Natural killer cell (primary cell): Measurements from ENCODE around the gene NFIC. TPM values are rescaled to one million over a fixed set of nuclear protein-coding genes. Genes with fewer than 3 reads are reported as not detected.

Experiments
- ATAC-seq, 3 donors: fragments of 150-1000 bp in 2 of 3; fragments of 200-7000 bp in 1 of 3; cut with Tn5 transposase; 1 replicate in 1 of 3; 2 replicates in 2 of 3; pipeline ENCODE4 v1.10.0; 2021; ENCODE audit warnings: mild to moderate bottlenecking in 2 of 3, moderate library complexity in 2 of 3
- DNase-seq, 2 donors: peaks; one replicate each; pipeline versions ENCODE4 v3.0.0 to v3.0.0-alpha.2; 2013 to 2021; ENCODE audit warnings: mixed read lengths in 1 of 2
- H3K27ac ChIP-seq: one replicate; pipeline ENCODE4 v1.5.1; 2013; ENCODE audit warnings: mild to moderate bottlenecking, low read length
- H3K27me3 ChIP-seq: one replicate; pipeline ENCODE4 v1.6.1; 2013; ENCODE audit warnings: low read length; ENCODE audit not compliant: control insufficient read depth, insufficient read depth
- H3K36me3 ChIP-seq: one replicate; pipeline ENCODE4 v1.6.1; 2013; ENCODE audit warnings: low read length; ENCODE audit not compliant: control insufficient read depth, insufficient read depth
- H3K4me1 ChIP-seq: one replicate; pipeline ENCODE4 v1.6.1; 2013; ENCODE audit warnings: low read length; ENCODE audit not compliant: control insufficient read depth, insufficient read depth
- H3K4me3 ChIP-seq: one replicate; pipeline ENCODE4 v1.5.1; 2013; ENCODE audit warnings: low read length
- H3K9me3 ChIP-seq: one replicate; pipeline ENCODE4 v1.6.1; 2013; ENCODE audit warnings: low read length; ENCODE audit not compliant: control insufficient read depth, insufficient read depth
- H3K27ac Mint-ChIP-seq, 2 donors: one replicate each; pipeline ENCODE4 v1.8.0; 2022; ENCODE audit warnings: mild to moderate bottlenecking in 2 of 2, mixed read lengths in 2 of 2, moderate library complexity in 1 of 2
- H3K27me3 Mint-ChIP-seq, 2 donors: one replicate each; pipeline ENCODE4 v1.8.0; 2022; ENCODE audit warnings: low read depth in 2 of 2, mixed read lengths in 2 of 2
- H3K36me3 Mint-ChIP-seq: one replicate; pipeline ENCODE4 v1.8.0; 2022; ENCODE audit warnings: mixed read lengths
- H3K4me1 Mint-ChIP-seq, 2 donors: one replicate each; pipeline ENCODE4 v1.8.0; 2022; ENCODE audit warnings: mixed read lengths in 2 of 2
- H3K4me3 Mint-ChIP-seq: one replicate; pipeline ENCODE4 v1.8.0; 2022; ENCODE audit warnings: mild to moderate bottlenecking, moderate library complexity, mixed read lengths
- H3K9me3 Mint-ChIP-seq, 2 donors: one replicate each; pipeline ENCODE4 v1.8.0; 2022; ENCODE audit warnings: mixed read lengths in 2 of 2
- WGBS: methylation state at CpG from one replicate; pipeline ENCODE4 v1.1.7; 2013; ENCODE audit warnings: missing lambda C conversion rate; ENCODE audit not compliant: insufficient coverage; 5-methylcytosine and 5-hydroxymethylcytosine counted together
- intact Hi-C: fragments of 100-400 bp; cut with micrococcal nuclease; formaldehyde crosslinking; loops from one replicate; pipeline ENCODE4 v1.14.2; 2022
- total RNA-seq, 4 donors: library from RNA; stranded (reverse); fragments of 120-200 nt in 1 of 4; gene quantifications; one replicate each; pipeline versions ENCODE4 v1.2.3 to v1.2.4, GENCODE V29; 2013 to 2022
- TF ChIP-seq, protein P1 (sequence below): fragments of 200-600 bp; IDR thresholded peaks from one replicate; pipeline ENCODE4 v1.8.0; 2022; ENCODE audit warnings: antibody characterized with exemption

NFIC gene
- total RNA-seq, 3 donors from 2014 or later (not counting 1 experiment from before 2014, with no cell fraction given) = 18.5 to 22.2 (median 20.6) TPM

DNA sequence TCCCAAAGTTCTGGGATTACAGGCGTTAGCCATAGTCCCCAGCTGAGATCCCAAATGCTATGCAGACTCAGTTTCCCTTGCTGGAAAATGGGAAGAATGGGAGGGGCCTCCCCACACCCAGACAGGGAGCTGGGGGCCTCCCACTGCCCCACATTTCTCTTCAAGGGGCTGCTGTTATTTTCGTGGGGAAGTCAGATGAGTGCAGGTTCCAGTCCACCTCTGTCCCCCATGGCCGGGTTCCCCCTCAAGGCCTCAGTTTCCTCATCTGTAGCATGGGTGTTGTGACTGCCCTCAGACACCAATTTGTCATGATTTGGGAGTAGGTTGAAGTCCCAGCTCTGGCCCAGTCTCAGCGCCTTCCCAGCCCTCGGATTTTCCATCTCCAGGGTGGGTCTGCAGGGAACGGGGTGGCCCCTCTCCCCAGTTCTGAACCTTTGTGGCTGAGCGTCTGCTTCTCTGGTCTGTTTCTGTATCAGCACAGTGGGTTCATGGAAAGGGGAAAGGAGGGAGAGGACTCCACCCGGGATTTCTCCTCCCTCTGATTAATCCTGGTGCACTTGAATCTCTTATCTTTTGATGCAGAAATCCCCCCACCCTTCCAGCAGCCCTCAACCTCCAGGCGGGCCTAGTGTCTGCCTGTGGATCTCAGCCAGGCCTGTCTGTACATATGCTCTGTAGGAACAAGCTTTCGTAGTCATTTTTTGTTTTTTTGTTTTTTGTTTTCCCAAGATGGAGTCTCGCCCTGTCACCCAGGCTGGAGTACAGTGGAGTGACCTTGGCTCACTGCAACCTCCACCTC lies 12.2 kb downstream of the NFIC start:
- 82% methylated on average over 11 of the region's 11 CpGs for WGBS
- Histone ChIP-seq H3K4me3 (no peak overlapping the region), H3K4me1 (no peaks in the 10 kb centered on the region), H3K27me3 (no peaks in the 10 kb centered on the region), H3K27ac (no peak overlapping the region), H3K36me3 (no peaks in the 10 kb centered on the region), H3K9me3 (no peaks in the 10 kb centered on the region)
- DNase-seq = no peak
- H3K27me3 Mint-ChIP-seq = no peaks in the 10 kb centered on the region
- no peak for ATAC-seq
- TF ChIP-seq, protein P1, sequence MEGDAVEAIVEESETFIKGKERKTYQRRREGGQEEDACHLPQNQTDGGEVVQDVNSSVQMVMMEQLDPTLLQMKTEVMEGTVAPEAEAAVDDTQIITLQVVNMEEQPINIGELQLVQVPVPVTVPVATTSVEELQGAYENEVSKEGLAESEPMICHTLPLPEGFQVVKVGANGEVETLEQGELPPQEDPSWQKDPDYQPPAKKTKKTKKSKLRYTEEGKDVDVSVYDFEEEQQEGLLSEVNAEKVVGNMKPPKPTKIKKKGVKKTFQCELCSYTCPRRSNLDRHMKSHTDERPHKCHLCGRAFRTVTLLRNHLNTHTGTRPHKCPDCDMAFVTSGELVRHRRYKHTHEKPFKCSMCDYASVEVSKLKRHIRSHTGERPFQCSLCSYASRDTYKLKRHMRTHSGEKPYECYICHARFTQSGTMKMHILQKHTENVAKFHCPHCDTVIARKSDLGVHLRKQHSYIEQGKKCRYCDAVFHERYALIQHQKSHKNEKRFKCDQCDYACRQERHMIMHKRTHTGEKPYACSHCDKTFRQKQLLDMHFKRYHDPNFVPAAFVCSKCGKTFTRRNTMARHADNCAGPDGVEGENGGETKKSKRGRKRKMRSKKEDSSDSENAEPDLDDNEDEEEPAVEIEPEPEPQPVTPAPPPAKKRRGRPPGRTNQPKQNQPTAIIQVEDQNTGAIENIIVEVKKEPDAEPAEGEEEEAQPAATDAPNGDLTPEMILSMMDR = no peak
- H3K27ac Mint-ChIP-seq = no peak overlapping the region
- H3K9me3 Mint-ChIP-seq = no peaks in the 10 kb centered on the region
- intact Hi-C loops = no loop called here
- H3K4me3 Mint-ChIP-seq = no peak overlapping the region
- peaks cover 12 to 20% of the 10 kb centered on the region in 2 donors for H3K4me1 Mint-ChIP-seq
- no peaks in the 10 kb centered on the region for H3K36me3 Mint-ChIP-seq

DNA sequence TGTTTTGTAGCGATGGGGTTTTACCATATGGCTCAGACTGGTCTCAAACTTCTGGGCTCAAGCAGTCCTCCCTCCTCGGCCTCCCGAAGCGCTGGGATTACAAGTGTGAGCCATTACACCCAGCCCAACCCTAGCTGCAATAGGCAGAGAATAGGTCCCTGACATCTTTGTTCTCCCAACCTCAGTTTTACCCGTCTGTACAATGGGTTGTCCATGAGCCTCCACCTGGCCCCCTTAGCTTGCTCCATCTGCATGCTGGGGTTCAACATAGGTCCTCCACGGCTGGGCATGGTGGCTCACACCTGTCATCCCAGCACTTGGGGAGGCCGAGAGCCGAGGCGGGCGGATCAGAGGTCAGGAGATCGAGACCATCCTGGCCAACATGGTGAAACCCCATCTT lies 14.4 kb downstream of the NFIC start:
- Mint-ChIP-seq H3K27ac (no peak overlapping the region), H3K4me1 (peaks cover 7 to 14% of the 10 kb centered on the region in 2 donors)
- 97% methylated on average over 11 of the region's 11 CpGs for WGBS

DNA sequence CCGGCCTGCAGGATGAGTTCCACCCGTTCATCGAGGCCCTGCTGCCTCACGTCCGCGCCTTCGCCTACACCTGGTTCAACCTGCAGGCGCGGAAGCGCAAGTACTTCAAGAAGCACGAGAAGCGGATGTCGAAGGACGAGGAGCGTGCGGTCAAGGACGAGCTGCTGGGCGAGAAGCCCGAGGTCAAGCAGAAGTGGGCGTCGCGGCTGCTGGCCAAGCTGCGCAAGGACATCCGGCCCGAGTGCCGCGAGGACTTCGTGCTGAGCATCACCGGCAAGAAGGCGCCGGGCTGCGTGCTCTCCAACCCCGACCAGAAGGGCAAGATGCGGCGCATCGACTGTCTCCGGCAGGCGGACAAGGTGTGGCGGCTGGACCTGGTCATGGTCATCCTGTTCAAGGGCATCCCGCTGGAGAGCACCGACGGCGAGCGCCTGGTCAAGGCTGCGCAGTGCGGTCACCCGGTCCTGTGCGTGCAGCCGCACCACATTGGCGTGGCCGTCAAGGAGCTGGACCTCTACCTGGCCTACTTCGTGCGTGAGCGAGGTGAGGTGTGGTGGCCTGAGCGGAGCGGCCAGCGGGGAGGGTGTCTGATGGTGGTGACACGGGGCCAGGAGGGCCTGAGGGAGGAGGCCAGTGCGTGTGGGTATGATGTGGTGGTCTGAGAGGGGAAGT lies 15.5 kb downstream of the NFIC start:
- Mint-ChIP-seq H3K27ac (no peak overlapping the region), H3K36me3 (no peaks in the 10 kb centered on the region), H3K27me3 (no peaks in the 10 kb centered on the region), H3K4me1 (peaks cover 7 to 14% of the 10 kb centered on the region in 2 donors), H3K4me3 (no peak overlapping the region), H3K9me3 (no peaks in the 10 kb centered on the region)
- no peaks in the 10 kb centered on the region for H3K27me3 ChIP-seq
- no peaks in the 10 kb centered on the region for H3K4me1 ChIP-seq
- H3K9me3 ChIP-seq = no peaks in the 10 kb centered on the region
- no peaks in the 10 kb centered on the region for H3K36me3 ChIP-seq
- ATAC-seq (no peak), DNase-seq (no peak)
- TF ChIP-seq, protein P1 = no peak
- no peak overlapping the region for H3K4me3 ChIP-seq
- intact Hi-C loops = no loop called here
- WGBS = 98% methylated on average over 59 of the region's 59 CpGs
- H3K27ac ChIP-seq = no peak overlapping the region

More for the DNA sequence above, 14.4 kb downstream of the NFIC start:
- no peaks in the 10 kb centered on the region for H3K27me3 Mint-ChIP-seq
- Histone ChIP-seq H3K27me3 (no peaks in the 10 kb centered on the region), H3K4me1 (no peaks in the 10 kb centered on the region), H3K27ac (no peak overlapping the region), H3K36me3 (no peaks in the 10 kb centered on the region), H3K9me3 (no peaks in the 10 kb centered on the region), H3K4me3 (no peak overlapping the region)
- TF ChIP-seq, protein P1 = no peak
- H3K36me3 Mint-ChIP-seq = no peaks in the 10 kb centered on the region
- ATAC-seq (no peak), DNase-seq (no peak)
- no peaks in the 10 kb centered on the region for H3K9me3 Mint-ChIP-seq
- intact Hi-C loops = no loop called here
- H3K4me3 Mint-ChIP-seq = no peak overlapping the region
